GM12878 (cell line): Measurements from ENCODE around the gene PTPN13. TPM values are rescaled to one million over a fixed set of nuclear protein-coding genes. Genes with fewer than 3 reads are reported as not detected.

Experiments
- ATAC-seq: fragments of 200-7000 bp; cut with Tn5 transposase; 3 replicates; pipeline ENCODE4 v1.9.1; 2020; ENCODE audit warnings: mild to moderate bottlenecking, moderate library complexity
- BruUV-seq: library from RNA; stranded (reverse); fragments of 400-500 nt; replicated peaks from 2 replicates; lab custom pipeline; 2021; lab: Mats Ljungman, UMichigan
- CTCF ChIA-PET: fragments of 300-600 bp; sonication (Branson Sonifier 250); formaldehyde crosslinking; extraction: SDS; loops from one replicate; lab custom pipeline; 2021; ENCODE audit warnings: inconsistent platforms; lab: Yijun Ruan, JAX
- POLR2A ChIA-PET: fragments of 350-600 bp; formaldehyde crosslinking; extraction: SDS; loops from one replicate; lab custom pipeline; 2021; ENCODE audit warnings: inconsistent platforms; lab: Charles Lee
- RAD21 ChIA-PET: fragments of 300-600 bp; sonication (Branson Sonifier 250); formaldehyde crosslinking; loops from one replicate; lab custom pipeline; 2023; ENCODE audit warnings: antibody characterized with exemption; ENCODE audit not compliant: unreplicated experiment; lab: Charles Lee
- SMC1A ChIA-PET: fragments of 300-600 bp; sonication (Branson Sonifier 250); formaldehyde crosslinking; loops from one replicate; lab custom pipeline; 2023; ENCODE audit not compliant: unreplicated experiment, uncharacterized antibody; lab: Charles Lee
- DNase-seq: peaks from one replicate; pipeline ENCODE4 v3.0.0-alpha.2; 2011; ENCODE audit warnings: low read depth, low spot score
- FAIRE-seq: peaks from 3 replicates; lab custom pipeline; 2011; peaks lifted over from hg19 to GRCh38; lab: Jason Lieb, UNC
- H2AFZ ChIP-seq: 2 replicates; pipeline ENCODE4 v1.6.0; 2011; ENCODE audit warnings: low read depth, low read length, control low read depth; ENCODE audit not compliant: control insufficient read depth
- H3K27ac ChIP-seq: 2 replicates; pipeline ENCODE4 v1.5.1; 2011; ENCODE audit warnings: control low read depth; ENCODE audit not compliant: control insufficient read depth, insufficient read depth
- H3K27me3 ChIP-seq, 2 experiments: replicated peaks in 1 of 2; 2 replicates each; pipeline versions ENCODE4 v1.6.0 to v1.6.1; 2011; ENCODE audit warnings: low read length in 1 of 2; ENCODE audit not compliant: control insufficient read depth in 2 of 2, insufficient read depth in 2 of 2
- H3K36me3 ChIP-seq, 2 experiments: 2 replicates each; pipeline ENCODE4 v1.5.1; 2011; ENCODE audit warnings: low read length in 1 of 2; ENCODE audit not compliant: control insufficient read depth in 2 of 2, insufficient read depth in 2 of 2
- H3K4me1 ChIP-seq: 2 replicates; pipeline ENCODE4 v1.6.1; 2011; ENCODE audit warnings: mild to moderate bottlenecking, low read length, moderate library complexity, mixed read lengths; ENCODE audit not compliant: control insufficient read depth, insufficient read depth
- H3K4me2 ChIP-seq: 2 replicates; pipeline ENCODE4 v1.6.0; 2011; ENCODE audit warnings: control low read depth; ENCODE audit not compliant: control insufficient read depth, insufficient read depth
- H3K4me3 ChIP-seq: fragments of 200-600 bp; sonication (generic); 2 replicates; pipeline ENCODE4 v1.5.1; 2016
- H3K79me2 ChIP-seq: 2 replicates; pipeline ENCODE4 v1.6.0; 2011; ENCODE audit warnings: low read length; ENCODE audit not compliant: control insufficient read depth, insufficient read depth
- H3K9ac ChIP-seq: 2 replicates; pipeline ENCODE4 v1.8.0; 2011; ENCODE audit warnings: low read length, control low read depth, mixed read lengths; ENCODE audit not compliant: control insufficient read depth, insufficient read depth
- H3K9me3 ChIP-seq: replicated peaks from 3 replicates; pipeline ENCODE4 v1.5.1; 2011; ENCODE audit warnings: mild to moderate bottlenecking, low read length; ENCODE audit not compliant: control insufficient read depth, insufficient read depth
- H4K20me1 ChIP-seq: 2 replicates; pipeline ENCODE4 v1.6.0; 2011; ENCODE audit not compliant: control insufficient read depth, insufficient read depth
- CHD2 ChIP-seq: IDR thresholded peaks from 2 replicates; pipeline ENCODE4 v1.6.1; 2011; ENCODE audit warnings: low read depth, low read length, improper control_type of control experiment, borderline replicate concordance
- KDM1A ChIP-seq: fragments of 200-600 bp; sonication (generic); IDR thresholded peaks from 2 replicates; pipeline ENCODE4 v1.6.1; 2016; ENCODE audit warnings: borderline replicate concordance
- NRF1 ChIP-seq: conservative IDR thresholded peaks from 2 replicates; pipeline ENCODE4 v1.6.1; 2011; ENCODE audit warnings: mild to moderate bottlenecking, low read depth, low read length, improper control_type of control experiment
- SREBF1 ChIP-seq: IDR thresholded peaks from 2 replicates; pipeline ENCODE4 v1.6.1; 2012; ENCODE audit warnings: mild to moderate bottlenecking, low read length
- STAT1 ChIP-seq: fragments of 450-650 bp; conservative IDR thresholded peaks from 2 replicates; pipeline ENCODE4 v1.6.1; 2014; ENCODE audit warnings: antibody characterized with exemption, mild to moderate bottlenecking
- USF1 ChIP-seq: IDR thresholded peaks from 2 replicates; pipeline ENCODE4 v1.6.1; 2011; ENCODE audit warnings: borderline replicate concordance, low read depth, mild to moderate bottlenecking, moderate library complexity, mixed read lengths, low read length; ENCODE audit not compliant: insufficient read depth; ENCODE audit errors: extremely low read length
- ZNF207 ChIP-seq: fragments of 450-650 bp; IDR thresholded peaks from 2 replicates; pipeline ENCODE4 v1.6.1; 2014; ENCODE audit warnings: antibody characterized with exemption, mild to moderate bottlenecking, borderline replicate concordance
- ZNF384 ChIP-seq: IDR thresholded peaks from 2 replicates; pipeline ENCODE4 v1.6.1; 2012; ENCODE audit warnings: low read depth, mild to moderate bottlenecking, low read length, improper control_type of control experiment, borderline replicate concordance
- WGBS: methylation state at CpG from one replicate; pipeline ENCODE4 v1.1.6; 2016; ENCODE audit warnings: low lambda C conversion rate; ENCODE audit not compliant: insufficient replicate concordance, insufficient coverage; ENCODE audit errors: missing lambda C conversion rate; 5-methylcytosine and 5-hydroxymethylcytosine counted together
- in situ Hi-C: fragments of 300-500 bp; cut with MboI; formaldehyde crosslinking; loops from 9 replicates; pipeline ENCODE4 v1.14.3; 2018; ENCODE audit warnings: mixed read lengths
- intact Hi-C: fragments of 100-400 bp; cut with micrococcal nuclease; formaldehyde crosslinking; loops from one replicate; pipeline ENCODE4 v1.14.2; 2022; ENCODE audit not compliant: unreplicated experiment
- polyA plus RNA-seq, 11 experiments: library from polyadenylated mRNA; depleted of rRNA in 4 of 11; unstranded in 6 of 11; stranded (reverse) in 5 of 11; fragments of >200 nt; fragmentation: Nextera tagmentation in 4 of 11; fragmentation: Illumina TruSeq in 1 of 11; extraction: Ambion mirVana in 4 of 11; extraction: Trizol in 1 of 11; gene quantifications; 1 replicate in 1 of 11; 2 replicates in 10 of 11; pipeline versions ENCODE4 v1.2.1 to v1.2.3, GENCODE V29; 2011 to 2016; ENCODE audit warnings: inconsistent platforms in 2 of 11, missing spikeins in 2 of 11, low read depth in 1 of 11
- total RNA-seq, 4 experiments: library from RNA; depleted of rRNA in 3 of 4; stranded (reverse); fragments of >200 nt in 3 of 4; fragmentation: Illumina TruSeq in 1 of 4; extraction: Trizol in 1 of 4; gene quantifications; 2 replicates each; pipeline versions ENCODE4 v1.2.1 to v1.2.3, GENCODE V29; 2013 to 2021

PTPN13 gene
- total and polyA plus RNA-seq, 10 of the 15 experiments (the other 5 are each of a cell fraction or from before 2014, with no cell fraction given), result 8.5 to 69.4 (median 33.9) TPM

GRCh38 chr4:86633854-86634253 is 39.7 kb downstream of the PTPN13 start:
- no TSS peak for BruUV-seq
- CTCF ChIA-PET, result interaction anchor here (0.8 to 2.9 kb wide), 7 partner anchors 12 to 137 kb away, joined by 3 to 7 read pairs (median 3); partner anchors contain the start of gene PTPN13
- H3K4me2 ChIP-seq, result no peak overlapping the region
- H3K36me3 ChIP-seq, result peaks cover 0 to 4% of the 10 kb centered on the region in 2 experiments; a peak in 1 of 4 replicates
- H4K20me1 ChIP-seq, result no peaks in the 10 kb centered on the region
- no peak overlapping the region for H3K9ac ChIP-seq
- ATAC-seq (0 out of 3 replicates have a peak, but pooled peaks have one; percentile 16), FAIRE-seq (no peak), DNase-seq (no peak)
- H3K9me3 ChIP-seq, result no peaks in the 10 kb centered on the region; the same call in 2 of the 3 replicates
- SMC1A ChIA-PET, result interaction anchor here (0.9 to 6.9 kb wide), 13 partner anchors 9 to 138 kb away, joined by 3 to 54 read pairs (median 6); no protein-coding TSS in a partner anchor
- H3K27me3 ChIP-seq, result no peaks in the 10 kb centered on the region
- no peaks in the 10 kb centered on the region for H3K4me1 ChIP-seq
- 2% methylated on average over 2 of the region's 2 CpGs for WGBS
- intact Hi-C loops, result no loop called here
- H3K4me3 ChIP-seq, result no peak overlapping the region
- TF ChIP-seq ZNF207 (no peak), STAT1 (no peak), CHD2 (no peak), ZNF384 (no peak), SREBF1 (no peak), USF1 (no peak), KDM1A (no peak), NRF1 (no peak)
- RAD21 ChIA-PET, result interaction anchor here (1.0 to 3.9 kb wide), 4 partner anchors 9 to 50 kb away, joined by 3 to 47 read pairs (median 6); partner anchors contain the start of gene PTPN13
- H3K79me2 ChIP-seq, result no peaks in the 10 kb centered on the region
- H2AFZ ChIP-seq, result no peak overlapping the region
- POLR2A ChIA-PET, result interaction anchor here (1.0 to 1.3 kb wide), 2 partner anchors 8 to 10 kb away, joined by 3 to 4 read pairs; no protein-coding TSS in a partner anchor
- no peak overlapping the region for H3K27ac ChIP-seq
- in situ Hi-C loops, result no loop called here
